ENCODE data around the gene ATP2C2. TPM values are rescaled to one million over a fixed set of nuclear protein-coding genes. Genes with fewer than 3 reads are reported as not detected.

Gene ATP2C2
- total and polyA plus RNA-seq, 2 donors (not counting 1 experiment from before 2014, with no cell fraction given): not detected

DNA sequence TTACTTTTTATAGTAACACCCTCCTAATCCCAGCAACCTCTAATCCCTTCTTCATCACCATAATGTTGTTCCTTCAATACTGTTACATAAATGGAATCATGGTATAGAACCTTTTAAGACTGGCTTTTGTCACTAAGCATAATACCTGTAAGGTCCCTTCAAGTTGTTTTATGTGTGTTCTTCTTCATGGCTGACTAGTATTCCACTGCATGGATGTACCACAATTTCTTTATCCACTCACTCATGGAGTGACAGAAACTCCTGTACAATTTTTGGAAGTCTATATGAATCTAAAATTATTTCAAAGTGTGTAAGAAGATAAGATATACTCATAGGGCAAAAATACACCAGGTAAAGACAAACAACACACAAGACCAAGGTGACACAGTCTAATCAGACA is 99.4 kb downstream of the ATP2C2 start:
- TF ChIP-seq CTCF (conservative IDR thresholded peaks at IDR 0.05 in 1 of 2, IDR thresholded peaks at IDR 0.05 in 1 of 2; ENCODE audit: low read depth in 1 of 2, low read length in 2 of 2) (no peak), EZH2 (IDR thresholded peaks at IDR 0.05; ENCODE audit: low read length, missing control alignments) (no peak)
- no peak overlapping the region for H3K4me3 ChIP-seq (replicated peaks in 1 of 4; ENCODE audit: control extremely low read depth in 1 of 4, insufficient read depth in 1 of 4, low read depth in 3 of 4, low read length in 4 of 4)
- H2AFZ ChIP-seq (ENCODE audit: low read length): no peak overlapping the region
- no peak overlapping the region for H3K4me2 ChIP-seq (ENCODE audit: extremely low read depth, insufficient read depth, low read length)
- H3K9me3 ChIP-seq (ENCODE audit: control insufficient read depth, insufficient read depth, low read depth, low read length): no peaks in the 10 kb centered on the region
- no peaks in the 10 kb centered on the region for H4K20me1 ChIP-seq (ENCODE audit: control insufficient read depth, extremely low read depth, insufficient read depth, low read length)
- H3K27me3 ChIP-seq (ENCODE audit: control insufficient read depth, insufficient read depth, low read length): no peaks in the 10 kb centered on the region
- no peak overlapping the region for H3K27ac ChIP-seq (ENCODE audit: insufficient read depth, low read length)
- no peaks in the 10 kb centered on the region for H3K4me1 ChIP-seq (ENCODE audit: control insufficient read depth, extremely low read depth, insufficient read depth, low read length)
- DNase-seq (ENCODE audit: low read depth in 2 of 2): no peak
- peaks cover 7% of the 10 kb centered on the region for H3K36me3 ChIP-seq (ENCODE audit: control insufficient read depth, insufficient read depth, low read length)
- no peak overlapping the region for H3K9ac ChIP-seq (ENCODE audit: insufficient read depth, low read length)
- H3K79me2 ChIP-seq (ENCODE audit: control insufficient read depth, insufficient read depth, low read length): no peaks in the 10 kb centered on the region

DNA sequence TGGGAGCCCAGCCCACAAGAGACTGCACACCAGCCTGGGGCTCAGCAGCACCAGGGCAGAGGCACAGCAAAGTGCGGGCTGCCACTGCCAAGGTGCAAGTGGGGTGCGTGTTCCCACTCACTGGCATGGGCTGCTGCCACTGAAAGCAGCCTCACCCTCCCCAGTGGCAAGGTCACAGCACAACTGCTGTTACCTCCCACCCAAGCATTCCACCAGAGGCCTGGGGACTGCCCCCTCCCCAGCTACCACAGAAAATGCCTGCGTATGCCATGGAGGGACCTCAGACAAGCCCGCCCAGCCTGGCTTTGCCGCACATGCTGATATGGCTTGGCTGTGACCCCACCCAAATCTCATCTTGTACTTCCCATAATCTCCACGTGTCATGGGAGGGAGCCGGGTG is 103.0 kb downstream of the ATP2C2 start:
- Histone ChIP-seq H3K4me3 (replicated peaks in 1 of 4; ENCODE audit: control extremely low read depth in 1 of 4, insufficient read depth in 1 of 4, low read depth in 3 of 4, low read length in 4 of 4) (no peak overlapping the region), H3K4me2 (ENCODE audit: extremely low read depth, insufficient read depth, low read length) (no peak overlapping the region), H3K9me3 (ENCODE audit: control insufficient read depth, insufficient read depth, low read depth, low read length) (no peaks in the 10 kb centered on the region), H3K79me2 (ENCODE audit: control insufficient read depth, insufficient read depth, low read length) (no peaks in the 10 kb centered on the region), H3K36me3 (ENCODE audit: control insufficient read depth, insufficient read depth, low read length) (peaks cover 6% of the 10 kb centered on the region), H3K9ac (ENCODE audit: insufficient read depth, low read length) (no peak overlapping the region), H4K20me1 (ENCODE audit: control insufficient read depth, extremely low read depth, insufficient read depth, low read length) (no peaks in the 10 kb centered on the region), H3K27ac (ENCODE audit: insufficient read depth, low read length) (no peak overlapping the region), H2AFZ (ENCODE audit: low read length) (no peak overlapping the region), H3K4me1 (ENCODE audit: control insufficient read depth, extremely low read depth, insufficient read depth, low read length) (no peaks in the 10 kb centered on the region), H3K27me3 (ENCODE audit: control insufficient read depth, insufficient read depth, low read length) (no peaks in the 10 kb centered on the region)
- TF ChIP-seq EZH2 (IDR thresholded peaks at IDR 0.05; ENCODE audit: low read length, missing control alignments) (no peak), CTCF (conservative IDR thresholded peaks at IDR 0.05 in 1 of 2, IDR thresholded peaks at IDR 0.05 in 1 of 2; ENCODE audit: low read depth in 1 of 2, low read length in 2 of 2) (no peak)
- no peak for DNase-seq (ENCODE audit: low read depth in 2 of 2)

GRCh38 chr16:84471966-84472365 is 103.6 kb downstream of the ATP2C2 start:
- H3K4me2 ChIP-seq (ENCODE audit: extremely low read depth, insufficient read depth, low read length): no peak overlapping the region
- TF ChIP-seq CTCF (conservative IDR thresholded peaks at IDR 0.05 in 1 of 2, IDR thresholded peaks at IDR 0.05 in 1 of 2; ENCODE audit: low read depth in 1 of 2, low read length in 2 of 2) (no peak), EZH2 (IDR thresholded peaks at IDR 0.05; ENCODE audit: low read length, missing control alignments) (no peak)
- H3K4me3 ChIP-seq (replicated peaks in 1 of 4; ENCODE audit: control extremely low read depth in 1 of 4, insufficient read depth in 1 of 4, low read depth in 3 of 4, low read length in 4 of 4): no peak overlapping the region
- H3K27ac ChIP-seq (ENCODE audit: insufficient read depth, low read length): no peak overlapping the region
- H3K9me3 ChIP-seq (ENCODE audit: control insufficient read depth, insufficient read depth, low read depth, low read length): no peaks in the 10 kb centered on the region
- H3K27me3 ChIP-seq (ENCODE audit: control insufficient read depth, insufficient read depth, low read length): no peaks in the 10 kb centered on the region
- H2AFZ ChIP-seq (ENCODE audit: low read length): no peak overlapping the region
- DNase-seq (ENCODE audit: low read depth in 2 of 2): no peak
- H4K20me1 ChIP-seq (ENCODE audit: control insufficient read depth, extremely low read depth, insufficient read depth, low read length): no peaks in the 10 kb centered on the region
- H3K9ac ChIP-seq (ENCODE audit: insufficient read depth, low read length): no peak overlapping the region
- H3K79me2 ChIP-seq (ENCODE audit: control insufficient read depth, insufficient read depth, low read length): no peaks in the 10 kb centered on the region
- H3K36me3 ChIP-seq (ENCODE audit: control insufficient read depth, insufficient read depth, low read length): peaks cover 6% of the 10 kb centered on the region
- H3K4me1 ChIP-seq (ENCODE audit: control insufficient read depth, extremely low read depth, insufficient read depth, low read length): no peaks in the 10 kb centered on the region

All from fibroblast of lung (primary cell).